Gastrocnemius medialis (tissue), 4 donors: Measurements from ENCODE around the gene ANXA4. TPM values are rescaled to one million over a fixed set of nuclear protein-coding genes. Genes with fewer than 3 reads are reported as not detected.
"Not testable (repeated sequence)": the region's sequence is repeated elsewhere in the genome, so short reads cannot be mapped to it uniquely, and the experiment has no call there.

Experiments used
- ATAC-seq, 2 donors: fragments of 150-250 bp; one replicate each; pipeline ENCODE4 v1.9.1; 2016
- DNase-seq, 2 donors: peaks; one replicate each; pipeline ENCODE4 v3.0.0-alpha.2; 2019
- H3K27ac ChIP-seq, 4 donors: fragments of 200-600 bp; sonication (generic); 1 replicate in 1 of 4; 2 replicates in 3 of 4; pipeline ENCODE4 v1.5.1; 2016 to 2018; ENCODE audit warnings: mild to moderate bottlenecking in 2 of 4, moderate library complexity in 1 of 4
- H3K27me3 ChIP-seq, 3 donors: fragments of 200-600 bp; sonication (generic) in 2 of 3; 1 replicate in 1 of 3; 2 replicates in 2 of 3; pipeline versions ENCODE4 v1.5.1 to v1.6.0; 2016 to 2019; ENCODE audit warnings: mild to moderate bottlenecking in 1 of 3, moderate library complexity in 1 of 3
- H3K36me3 ChIP-seq, 2 donors: fragments of 200-600 bp; sonication (generic) in 1 of 2; one replicate each; pipeline ENCODE4 v1.5.1; 2017 to 2018
- H3K4me1 ChIP-seq, 2 donors: fragments of 200-600 bp; sonication (generic) in 1 of 2; one replicate each; pipeline ENCODE4 v1.5.1; 2016 to 2017; ENCODE audit warnings: mild to moderate bottlenecking in 2 of 2
- H3K4me3 ChIP-seq, 4 donors: fragments of 200-600 bp; sonication (generic) in 3 of 4; 1 replicate in 1 of 4; 2 replicates in 3 of 4; pipeline ENCODE4 v1.5.1; 2016 to 2019; ENCODE audit warnings: mild to moderate bottlenecking in 2 of 4
- H3K9me3 ChIP-seq, 3 donors: fragments of 200-600 bp; sonication (generic) in 2 of 3; 1 replicate in 1 of 3; 2 replicates in 2 of 3; pipeline ENCODE4 v1.5.1; 2016 to 2019
- CTCF ChIP-seq, 5 experiments: fragments of 450-650 bp in 3 of 5; fragments of 200-600 bp in 2 of 5; sonication (generic) in 2 of 5; IDR thresholded peaks in 4 of 5; conservative IDR thresholded peaks in 1 of 5; 1 replicate in 4 of 5; 2 replicates in 1 of 5; pipeline ENCODE4 v1.5.1; 2016 to 2019; ENCODE audit warnings: antibody characterized with exemption in 5 of 5, mild to moderate bottlenecking in 3 of 5, moderate library complexity in 3 of 5
- POLR2A ChIP-seq, 2 donors: fragments of 450-650 bp; IDR thresholded peaks; one replicate each; pipeline ENCODE4 v1.6.1; 2017; ENCODE audit warnings: antibody characterized with exemption in 2 of 2, mild to moderate bottlenecking in 2 of 2, moderate library complexity in 2 of 2
- in situ Hi-C, 4 donors: fragments of 200-750 bp; cut with MboI; loops; one replicate each; pipeline versions ENCODE4 v1.15.0 to v1.8.0; 2017; ENCODE audit warnings: low sequenced_read_pairs in 4 of 4
- intact Hi-C: fragments of 100-400 bp; cut with DNase I; formaldehyde crosslinking; loops from one replicate; pipeline ENCODE4 v1.15.1; 2023; ENCODE audit warnings: low total_unique reads
- total RNA-seq, 4 donors: library from RNA; depleted of rRNA; stranded (reverse); fragments of >200 nt; gene quantifications; one replicate each; pipeline versions ENCODE4 v1.1.0 to v1.2.3, GENCODE V29; 2016

The ANXA4 gene
- total RNA-seq, 4 donors from 2014 or later, result 10.7 to 17.0 (median 15.8) TPM

GRCh38 chr2:69827796-69828540 is 86.0 kb downstream of the ANXA4 start:
- Histone ChIP-seq H3K9me3 (no peaks in the 10 kb centered on the region), H3K4me3 (no peak overlapping the region), H3K27ac (peak overlapping the region in 1 of 4 donors; percentile 91), H3K4me1 (peaks cover 14 to 25% of the 10 kb centered on the region in 2 donors), H3K27me3 (no peaks in the 10 kb centered on the region), H3K36me3 (no peaks in the 10 kb centered on the region)
- in situ Hi-C loops (no loop called here), intact Hi-C loops (loop anchor here (10.0 kb wide), 1 partner anchor 183 kb away; the partner anchor contains the start of gene AAK1)
- no peak for DNase-seq
- ATAC-seq, result no peak
- TF ChIP-seq CTCF (IDR thresholded peaks at IDR 0.05 in 4 of 5, conservative IDR thresholded peaks at IDR 0.05 in 1 of 5) (no peak), POLR2A (IDR thresholded peaks at IDR 0.05) (no peak)

GRCh38 chr2:69828938-69829255 is 87.0 kb downstream of the ANXA4 start:
- DNase-seq (no peak), ATAC-seq (peak in 1 of 2 donors; percentile 34)
- H3K27ac ChIP-seq, result peak overlapping the region; percentile 88 to 93 (median 90)
- TF ChIP-seq CTCF (IDR thresholded peaks at IDR 0.05 in 4 of 5, conservative IDR thresholded peaks at IDR 0.05 in 1 of 5), result no peak
- no peak for TF ChIP-seq POLR2A (IDR thresholded peaks at IDR 0.05)
- no peaks in the 10 kb centered on the region for H3K9me3 ChIP-seq
- in situ Hi-C loops (no loop called here), intact Hi-C loops (loop anchor here (10.0 kb wide), 1 partner anchor 184 kb away; the partner anchor contains the start of gene AAK1)
- H3K4me1 ChIP-seq, result peaks cover 14 to 25% of the 10 kb centered on the region in 2 donors
- no peaks in the 10 kb centered on the region for H3K36me3 ChIP-seq
- no peaks in the 10 kb centered on the region for H3K27me3 ChIP-seq
- H3K4me3 ChIP-seq, result peak overlapping the region; percentile 70 to 99 (median 94)

GRCh38 chr2:69829256-69830044 is 87.5 kb downstream of the ANXA4 start, which contains the start of gene GMCL1:
Gene GMCL1, plus strand, starts transcription at chr2:69829660. Its CDS starts 233 bp downstream, at chr2:69829893.
- intact Hi-C loops, result loop anchor here (10.0 kb wide), 1 partner anchor 185 kb away; the partner anchor contains the start of gene AAK1
- Histone ChIP-seq H3K4me3 (peak within 1 kb of the TSS; percentile 70 to 99 (median 94)), H3K36me3 (no peaks in the 10 kb centered on the region), H3K27me3 (no peaks in the 10 kb centered on the region), H3K27ac (peak within 1 kb of the TSS; percentile 88 to 93 (median 90)), H3K4me1 (peaks cover 14 to 25% of the 10 kb centered on the region in 2 donors), H3K9me3 (no peaks in the 10 kb centered on the region)
- DNase-seq (peak; percentile 93 to 95), ATAC-seq (peak; percentile 96)
- in situ Hi-C loops, result no loop called here
- TF ChIP-seq CTCF (IDR thresholded peaks at IDR 0.05 in 4 of 5, conservative IDR thresholded peaks at IDR 0.05 in 1 of 5), result no peak
- peak; percentile 62 to 74 for TF ChIP-seq POLR2A (IDR thresholded peaks at IDR 0.05)

- intact Hi-C loops (no loop called here), in situ Hi-C loops (no loop called here)
- Histone ChIP-seq H3K27ac (peak overlapping the region; percentile 88 to 93 (median 90)), H3K4me3 (peak overlapping the region; percentile 70 to 99 (median 94)), H3K9me3 (no peaks in the 10 kb centered on the region), H3K27me3 (no peaks in the 10 kb centered on the region), H3K4me1 (peaks cover 14 to 25% of the 10 kb centered on the region in 2 donors), H3K36me3 (no peaks in the 10 kb centered on the region)
- DNase-seq (peak in 1 of 2 donors; percentile 5), ATAC-seq (peak in 1 of 2 donors; percentile 4)
- TF ChIP-seq CTCF (IDR thresholded peaks at IDR 0.05 in 4 of 5, conservative IDR thresholded peaks at IDR 0.05 in 1 of 5) (no peak), POLR2A (IDR thresholded peaks at IDR 0.05) (no peak)
Observed at GRCh38 chr2:69830045-69830905, 88.3 kb downstream of the ANXA4 start.

- ATAC-seq, intact Hi-C loops, H3K27me3 ChIP-seq: not testable (repeated sequence)
Observed at GRCh38 chr2:69830906-69831241, 88.9 kb downstream of the ANXA4 start.

More at GRCh38 chr2:69830906-69831241, 88.9 kb downstream of the ANXA4 start:
- in situ Hi-C loops, H3K9me3 ChIP-seq, DNase-seq, H3K36me3 ChIP-seq, H3K27ac ChIP-seq: not testable (repeated sequence)
- H3K4me1 ChIP-seq, result peaks cover 14 to 25% of the 10 kb centered on the region in 2 donors
- H3K4me3 ChIP-seq, result peak overlapping the region in 3 of 4 donors; percentile 70 to 99 (median 99)
